Breast epithelium (tissue), 4 donors: ENCODE results near the gene CDKN3. TPM values are rescaled to one million over a fixed set of nuclear protein-coding genes. Genes with fewer than 3 reads are reported as not detected.
"Not testable (repeated sequence)": the region's sequence is repeated elsewhere in the genome, so short reads cannot be mapped to it uniquely, and the experiment has no call there.

Source experiments
- DNase-seq, 2 donors: peaks; one replicate each; pipeline ENCODE4 v3.0.0-alpha.2; 2019; ENCODE audit warnings: low spot score in 2 of 2
- H3K27ac ChIP-seq, 2 donors: fragments of 200-600 bp; sonication (generic) in 1 of 2; one replicate each; pipeline ENCODE4 v1.5.1; 2016 to 2019; ENCODE audit warnings: mild to moderate bottlenecking in 1 of 2
- H3K27me3 ChIP-seq, 2 donors: fragments of 200-600 bp; sonication (generic) in 1 of 2; one replicate each; pipeline versions ENCODE4 v1.5.1 to v1.6.0; 2017 to 2019; ENCODE audit warnings: control low read depth in 1 of 2, mild to moderate bottlenecking in 1 of 2
- H3K36me3 ChIP-seq: fragments of 200-600 bp; one replicate; pipeline ENCODE4 v1.5.1; 2019
- H3K4me1 ChIP-seq, 2 donors: fragments of 200-600 bp; sonication (generic); one replicate each; pipeline ENCODE4 v1.5.1; 2016 to 2019; ENCODE audit warnings: control low read depth in 1 of 2
- H3K4me3 ChIP-seq, 3 donors: fragments of 200-600 bp; sonication (generic); 1 replicate in 2 of 3; 2 replicates in 1 of 3; pipeline ENCODE4 v1.5.1; 2016 to 2019; ENCODE audit warnings: mild to moderate bottlenecking in 3 of 3, moderate library complexity in 2 of 3
- H3K9me3 ChIP-seq, 2 donors: fragments of 200-600 bp; sonication (generic) in 1 of 2; one replicate each; pipeline ENCODE4 v1.5.1; 2016 to 2019; ENCODE audit warnings: control low read depth in 1 of 2
- POLR2A ChIP-seq: fragments of 450-650 bp; IDR thresholded peaks from one replicate; pipeline ENCODE4 v1.6.1; 2016; ENCODE audit warnings: antibody characterized with exemption, mild to moderate bottlenecking, moderate library complexity
- POLR2AphosphoS5 ChIP-seq, 3 donors: sonication (generic); formaldehyde crosslinking; IDR thresholded peaks; one replicate each; pipeline ENCODE4 v1.6.1; 2017; ENCODE audit warnings: antibody characterized with exemption in 3 of 3
- intact Hi-C: fragments of 100-400 bp; cut with DNase I; formaldehyde crosslinking; loops from one replicate; pipeline ENCODE4 v1.15.1; 2023; ENCODE audit warnings: low total_unique reads
- total RNA-seq, 3 donors: library from RNA; depleted of rRNA; stranded (reverse); fragments of >200 nt; gene quantifications; one replicate each; pipeline ENCODE4 v1.1.0, GENCODE V29; 2016
- TF ChIP-seq, protein P1 (sequence below), 3 donors: fragments of 450-650 bp; IDR thresholded peaks; one replicate each; pipeline ENCODE4 v1.5.1; 2016 to 2017; ENCODE audit warnings: antibody characterized with exemption in 3 of 3, mild to moderate bottlenecking in 3 of 3, moderate library complexity in 3 of 3

Gene CDKN3
- total RNA-seq, 3 donors from 2014 or later = 2.0 to 4.3 (median 2.9) TPM

DNA sequence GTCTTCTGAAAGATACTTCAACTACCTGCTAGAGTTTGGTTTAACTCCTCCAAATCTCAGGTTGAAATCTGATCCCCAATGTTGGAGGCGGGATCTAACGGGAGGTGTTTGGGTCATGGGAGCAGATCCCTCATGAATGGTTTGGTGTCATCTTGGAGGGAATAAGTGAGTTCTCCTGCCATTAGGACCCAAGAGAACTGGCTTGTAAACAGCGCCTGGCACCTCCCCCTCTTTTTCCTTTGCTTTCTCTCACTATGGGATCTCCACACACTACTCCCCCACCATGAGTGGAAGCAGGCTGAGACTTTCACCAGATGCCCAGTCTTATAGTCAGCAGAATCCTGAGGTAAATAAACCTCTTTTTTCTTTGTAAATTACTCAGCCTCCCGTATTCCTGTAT, 41.9 kb downstream of the CDKN3 start:
- H3K36me3 ChIP-seq = no peaks in the 10 kb centered on the region

DNA sequence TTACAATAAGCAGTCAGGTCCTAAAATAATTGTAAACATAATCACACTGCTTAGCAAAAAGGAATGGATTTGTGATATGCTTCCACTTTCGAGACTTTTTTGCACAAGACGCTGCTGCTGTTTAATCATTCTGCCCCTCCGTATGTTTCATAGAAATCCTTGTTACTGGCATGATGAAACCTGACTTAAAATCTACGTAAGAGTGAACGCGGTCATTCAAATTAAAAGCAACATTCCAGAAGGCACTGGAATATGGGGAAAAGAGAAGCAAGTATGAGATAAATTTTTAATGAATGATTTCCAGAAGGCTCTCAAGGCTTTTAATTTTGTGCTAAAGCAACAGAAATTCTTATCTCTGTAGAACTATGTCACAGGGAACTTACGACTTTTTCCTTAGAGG, 43.2 kb downstream of the CDKN3 start:
- no peaks in the 10 kb centered on the region for H3K9me3 ChIP-seq
- H3K4me1 ChIP-seq = no peaks in the 10 kb centered on the region
- no peak for DNase-seq
- H3K27ac ChIP-seq = peak overlapping the region; percentile 93 to 96
- H3K27me3 ChIP-seq = no peaks in the 10 kb centered on the region
- H3K4me3 ChIP-seq = peak overlapping the region; percentile 55 to 82 (median 77)
- no peak for TF ChIP-seq POLR2A
- no peak for TF ChIP-seq POLR2AphosphoS5 (IDR thresholded peaks at IDR 0.05)
- TF ChIP-seq, protein P1, sequence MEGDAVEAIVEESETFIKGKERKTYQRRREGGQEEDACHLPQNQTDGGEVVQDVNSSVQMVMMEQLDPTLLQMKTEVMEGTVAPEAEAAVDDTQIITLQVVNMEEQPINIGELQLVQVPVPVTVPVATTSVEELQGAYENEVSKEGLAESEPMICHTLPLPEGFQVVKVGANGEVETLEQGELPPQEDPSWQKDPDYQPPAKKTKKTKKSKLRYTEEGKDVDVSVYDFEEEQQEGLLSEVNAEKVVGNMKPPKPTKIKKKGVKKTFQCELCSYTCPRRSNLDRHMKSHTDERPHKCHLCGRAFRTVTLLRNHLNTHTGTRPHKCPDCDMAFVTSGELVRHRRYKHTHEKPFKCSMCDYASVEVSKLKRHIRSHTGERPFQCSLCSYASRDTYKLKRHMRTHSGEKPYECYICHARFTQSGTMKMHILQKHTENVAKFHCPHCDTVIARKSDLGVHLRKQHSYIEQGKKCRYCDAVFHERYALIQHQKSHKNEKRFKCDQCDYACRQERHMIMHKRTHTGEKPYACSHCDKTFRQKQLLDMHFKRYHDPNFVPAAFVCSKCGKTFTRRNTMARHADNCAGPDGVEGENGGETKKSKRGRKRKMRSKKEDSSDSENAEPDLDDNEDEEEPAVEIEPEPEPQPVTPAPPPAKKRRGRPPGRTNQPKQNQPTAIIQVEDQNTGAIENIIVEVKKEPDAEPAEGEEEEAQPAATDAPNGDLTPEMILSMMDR (IDR thresholded peaks at IDR 0.05) = no peak
- H3K36me3 ChIP-seq = no peaks in the 10 kb centered on the region
- intact Hi-C loops = no loop called here

More for the DNA sequence above, 41.9 kb downstream of the CDKN3 start:
- TF ChIP-seq POLR2AphosphoS5 (IDR thresholded peaks at IDR 0.05) (no peak), POLR2A (no peak)
- Histone ChIP-seq H3K4me1 (no peaks in the 10 kb centered on the region), H3K4me3 (no peak overlapping the region), H3K9me3 (no peaks in the 10 kb centered on the region), H3K27me3 (no peaks in the 10 kb centered on the region), H3K27ac (no peak overlapping the region)
- intact Hi-C loops = no loop called here
- no peak for DNase-seq

DNA sequence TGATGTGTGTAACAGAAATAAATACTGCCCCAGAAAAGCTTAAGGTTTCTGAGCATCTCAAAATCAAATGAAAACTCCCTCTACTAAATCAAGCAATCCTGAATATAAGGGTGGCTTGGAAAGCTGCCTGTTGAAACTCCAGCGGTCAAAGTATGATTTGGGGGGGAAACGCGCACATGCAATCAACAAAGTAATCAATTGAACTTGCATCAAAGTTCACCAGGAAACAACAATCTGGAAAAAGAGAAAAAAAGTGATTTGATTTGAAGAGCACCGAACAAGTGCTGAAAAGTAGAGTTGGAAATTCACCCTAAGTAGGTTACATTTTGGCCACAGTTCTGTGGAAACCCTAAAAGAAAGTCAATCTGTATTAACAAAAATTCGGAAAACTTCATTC, 43.7 kb downstream of the CDKN3 start:
- H3K4me3 ChIP-seq = peak overlapping the region; percentile 55 to 82 (median 77)

DNA sequence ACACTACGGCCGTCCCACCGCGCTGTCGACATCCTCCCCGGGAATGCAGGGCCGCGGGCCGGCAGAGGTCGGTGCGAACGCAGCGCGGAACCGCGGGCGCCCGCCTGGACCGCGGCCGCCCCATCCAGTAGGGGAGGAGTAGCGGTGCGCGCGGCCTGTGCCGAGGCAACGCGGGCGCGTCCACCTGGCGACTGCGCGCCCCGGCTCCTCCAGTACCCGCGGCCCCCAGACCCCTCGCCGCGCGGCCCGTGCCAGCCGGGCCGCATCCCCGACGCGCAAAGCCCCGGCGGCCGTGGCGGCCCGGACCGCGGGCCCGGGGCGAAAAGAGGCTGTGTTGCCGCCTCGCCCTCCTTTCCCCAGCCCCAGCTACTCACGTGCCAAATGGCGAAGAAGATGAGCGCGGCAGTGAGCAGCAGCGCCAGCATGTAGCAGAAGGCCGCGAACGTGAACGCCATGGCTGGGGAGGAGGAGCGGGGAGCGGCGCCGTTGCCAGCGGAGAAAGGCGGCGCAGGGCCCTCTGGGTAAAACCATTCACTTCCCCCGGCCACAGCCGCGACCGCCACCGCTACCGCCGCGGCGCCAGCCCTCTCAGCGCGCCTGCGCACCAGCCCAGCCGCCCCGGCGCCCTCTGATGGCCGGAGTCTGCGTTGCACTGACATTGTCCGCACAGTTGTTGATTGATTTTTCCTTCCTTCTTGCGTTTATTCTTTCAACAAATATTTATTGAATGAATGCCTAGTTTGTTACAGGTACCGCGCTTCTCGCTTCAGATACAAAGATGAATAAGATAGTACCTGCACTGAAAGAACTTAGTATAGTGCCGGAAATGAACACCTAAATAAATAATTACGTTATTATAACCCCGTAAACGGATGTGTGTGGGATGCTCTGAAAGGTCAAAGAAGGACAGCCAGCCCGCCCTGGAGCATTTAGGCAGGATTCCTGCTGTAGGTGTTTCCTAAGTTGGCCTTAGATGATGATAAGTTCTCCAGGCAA, 44.4 kb downstream of the CDKN3 start, which contains the start of gene CNIH1:
CNIH1 (minus strand) TSS at position 502 of the 996 bp plus-strand sequence; CDS start at position 455, 47 bp downstream.
- peak; percentile 85 to 91 for DNase-seq
- no peaks in the 10 kb centered on the region for H3K27me3 ChIP-seq
- TF ChIP-seq POLR2A (no peak), POLR2AphosphoS5 (IDR thresholded peaks at IDR 0.05) (peak; percentile 54 to 62 (median 60))
- TF ChIP-seq, protein P1 (IDR thresholded peaks at IDR 0.05) = peak; percentile 75 to 92 (median 88)
- peak within 1 kb of the TSS; percentile 93 to 96 for H3K27ac ChIP-seq
- intact Hi-C loops = no loop called here
- H3K9me3 ChIP-seq = no peaks in the 10 kb centered on the region
- H3K4me3 ChIP-seq = peak within 1 kb of the TSS; percentile 55 to 82 (median 77)
- H3K36me3 ChIP-seq = no peaks in the 10 kb centered on the region
- H3K4me1 ChIP-seq = no peaks in the 10 kb centered on the region

More for the DNA sequence above, 43.7 kb downstream of the CDKN3 start:
- Histone ChIP-seq H3K9me3 (no peaks in the 10 kb centered on the region), H3K36me3 (no peaks in the 10 kb centered on the region), H3K4me1 (no peaks in the 10 kb centered on the region), H3K27ac (peak overlapping the region; percentile 93 to 96), H3K27me3 (no peaks in the 10 kb centered on the region)
- intact Hi-C loops = no loop called here
- DNase-seq = no peak
- TF ChIP-seq POLR2A (no peak), POLR2AphosphoS5 (IDR thresholded peaks at IDR 0.05) (no peak)
- TF ChIP-seq, protein P1 (IDR thresholded peaks at IDR 0.05) = no peak

DNA sequence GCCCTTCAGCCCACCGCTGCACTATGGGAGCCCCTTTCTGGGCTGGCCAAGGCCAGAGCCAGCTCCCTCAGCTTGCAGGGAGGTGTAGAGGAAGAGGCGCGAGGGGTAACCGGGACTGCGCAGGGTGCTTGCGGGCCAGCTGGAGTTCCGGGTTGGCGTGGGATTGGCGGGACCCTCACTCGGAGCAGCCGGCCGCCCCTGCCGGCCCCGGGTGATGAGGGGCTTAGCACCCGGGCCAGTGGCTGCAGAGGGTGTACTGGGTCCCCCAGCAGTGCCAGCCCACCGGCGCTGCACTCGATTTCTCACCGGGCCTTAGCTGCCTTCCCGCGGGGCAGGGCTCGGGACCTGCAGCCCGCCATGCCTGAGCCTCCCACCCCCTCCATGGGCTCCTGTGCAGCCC, 46.2 kb downstream of the CDKN3 start:
- H3K36me3 ChIP-seq, H3K27ac ChIP-seq, H3K4me3 ChIP-seq, H3K27me3 ChIP-seq, intact Hi-C loops, DNase-seq, H3K4me1 ChIP-seq, H3K9me3 ChIP-seq: not testable (repeated sequence)

DNA sequence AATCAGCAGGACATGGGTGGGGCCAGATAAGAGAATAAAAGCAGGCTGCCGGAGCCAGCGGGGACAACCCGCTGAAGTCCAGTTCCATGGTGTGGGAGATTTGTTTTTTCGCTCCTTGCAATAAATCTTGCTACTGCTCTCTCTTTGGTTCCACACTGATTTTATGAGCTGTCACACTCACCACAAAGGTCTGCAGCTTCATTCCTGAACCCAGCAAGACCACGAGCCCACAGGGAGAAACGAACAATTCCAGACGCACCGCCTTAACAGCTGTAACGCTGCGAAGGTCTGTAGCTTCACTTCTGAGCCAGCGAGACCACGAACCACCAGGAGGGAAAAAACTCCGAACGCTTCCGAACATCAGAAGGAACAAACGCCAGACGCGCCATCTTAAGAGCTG, 47.2 kb downstream of the CDKN3 start:
- H3K9me3 ChIP-seq = no peaks in the 10 kb centered on the region
- no peaks in the 10 kb centered on the region for H3K4me1 ChIP-seq
- H3K36me3 ChIP-seq = no peaks in the 10 kb centered on the region
- H3K27ac ChIP-seq = peak overlapping the region in 1 of 2 donors; percentile 54
- TF ChIP-seq POLR2AphosphoS5 (IDR thresholded peaks at IDR 0.05) = no peak
- TF ChIP-seq POLR2A = no peak
- TF ChIP-seq, protein P1 (IDR thresholded peaks at IDR 0.05) = no peak
- peak overlapping the region in 1 of 3 donors; percentile 17 for H3K4me3 ChIP-seq
- no peaks in the 10 kb centered on the region for H3K27me3 ChIP-seq
- intact Hi-C loops = loop anchor here (2.0 kb wide), 1 partner anchor 47 kb away; no protein-coding TSS in a partner anchor
- DNase-seq = no peak
